ENCODE data around the gene SLC20A1.
A peak's percentile ranks its signal among the peaks of the same experiment; 100 is the strongest.
"Not testable (repeated sequence)": the region's sequence is repeated elsewhere in the genome, so short reads cannot be mapped to it uniquely, and the experiment has no call there.

SLC20A1 gene

DNA sequence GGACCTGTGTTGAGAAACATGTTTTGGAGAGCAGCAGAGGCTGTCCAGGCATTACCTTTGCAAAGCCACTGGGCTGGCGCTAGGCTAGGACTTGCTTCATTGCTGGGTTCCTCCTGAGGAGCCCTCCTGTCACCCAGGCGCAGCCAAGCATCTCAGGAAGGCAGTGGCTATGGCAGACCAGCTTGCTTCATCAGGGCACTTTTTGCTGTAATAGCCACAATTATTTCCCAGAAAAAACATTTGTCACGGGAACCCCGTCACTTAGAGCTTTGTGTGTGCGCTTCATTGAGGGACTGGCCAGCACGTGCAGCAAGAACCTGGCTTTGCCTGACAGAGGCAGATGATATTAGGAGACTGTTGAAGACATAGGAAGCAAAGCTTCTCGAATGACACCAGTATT, 36.4 kb downstream of the SLC20A1 start:
- no peak for DNase-seq (ENCODE audit: low spot score)

DNA sequence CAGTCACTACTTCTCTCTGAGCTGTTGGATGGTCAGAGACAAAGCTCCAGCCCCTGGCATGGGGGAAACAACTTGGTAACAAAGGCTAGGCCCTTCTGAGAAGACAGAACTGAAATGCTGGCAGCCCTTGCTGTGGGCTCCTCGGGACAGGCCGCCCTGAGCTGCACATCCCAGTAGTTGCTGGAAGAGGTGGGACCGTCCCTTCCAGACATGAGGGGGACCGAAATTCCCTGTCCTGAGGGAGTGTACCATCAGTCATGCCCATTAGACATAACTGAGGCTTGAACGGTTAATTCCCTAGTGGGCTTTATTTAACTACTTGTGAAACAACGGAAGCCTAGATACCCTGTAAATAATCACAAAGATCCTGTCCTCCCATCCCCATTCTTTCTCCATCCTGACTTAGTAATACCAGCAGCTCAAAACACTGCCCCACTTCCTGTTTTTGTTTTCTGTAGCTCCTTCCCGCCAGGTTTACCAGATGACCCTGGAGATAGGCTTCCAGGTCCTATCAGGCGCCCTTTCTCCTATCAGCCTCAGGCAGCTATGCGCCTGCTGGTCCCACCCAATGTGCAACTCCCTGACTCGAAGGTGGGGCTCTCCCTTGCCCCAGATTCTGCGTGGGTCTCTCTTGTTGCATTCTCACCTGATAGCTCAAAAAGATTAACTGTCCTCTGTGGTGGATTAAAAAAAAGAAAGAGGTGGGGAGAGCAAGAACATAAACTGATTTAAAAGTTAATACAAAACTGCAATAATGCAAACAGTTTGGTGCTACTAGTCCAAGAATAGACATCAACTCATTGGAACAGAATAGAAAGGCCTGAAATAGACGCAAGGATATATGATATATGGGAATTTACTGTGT, 38.0 kb downstream of the SLC20A1 start:
- DNase-seq (ENCODE audit: low spot score), result no peak

More for the DNA sequence above, 36.4 kb downstream of the SLC20A1 start:
- FAIRE-seq, result no peak

DNA sequence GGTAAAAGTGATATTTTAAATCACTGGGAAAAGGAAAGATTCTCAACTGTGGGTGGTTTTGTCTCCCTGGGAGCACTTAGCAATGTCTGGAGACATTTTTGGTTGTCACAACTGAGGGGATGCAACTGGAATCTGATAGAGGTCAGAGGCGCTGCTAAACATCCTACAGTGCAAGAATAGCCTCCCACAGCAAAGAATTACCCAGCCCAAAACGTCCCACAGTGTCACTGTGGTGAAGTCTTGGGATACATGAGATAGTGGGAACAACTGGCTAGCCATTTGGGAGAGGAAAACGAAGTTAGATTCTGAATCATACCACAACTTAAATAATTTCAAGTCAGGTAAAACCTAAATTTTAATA, 38.7 kb downstream of the SLC20A1 start:
- DNase-seq (ENCODE audit: low spot score) (no peak), FAIRE-seq (no peak)

More for the DNA sequence above, 38.0 kb downstream of the SLC20A1 start:
- FAIRE-seq, result no peak

DNA sequence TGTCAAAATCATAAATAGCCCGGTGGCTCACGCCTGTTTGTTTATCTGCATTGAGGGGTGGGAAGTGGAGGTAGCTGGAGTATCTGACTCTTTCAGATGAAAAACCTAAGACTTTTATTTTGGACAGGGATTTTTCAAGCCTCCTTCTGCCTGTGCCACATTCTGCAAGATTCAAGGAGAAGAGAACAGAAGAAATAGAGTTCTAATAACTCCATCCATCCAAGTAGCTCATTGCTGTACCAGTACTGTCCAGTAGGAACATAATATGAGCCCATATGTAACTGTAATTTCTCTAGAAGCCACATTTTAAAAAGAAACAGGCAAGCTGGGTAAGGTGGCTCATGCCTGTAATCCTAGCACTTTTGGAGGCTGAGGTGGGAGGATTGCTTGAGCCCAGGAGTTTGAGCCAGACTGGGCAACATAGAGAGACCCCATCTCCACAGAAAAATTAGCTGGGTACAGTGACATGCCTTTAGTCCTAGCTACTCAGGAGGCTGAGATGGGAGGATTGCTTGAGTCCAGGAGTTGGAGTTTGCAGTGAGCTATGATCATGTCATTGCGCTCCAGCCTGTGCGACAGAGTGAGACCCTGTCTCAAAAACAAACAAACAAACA, 39.6 kb downstream of the SLC20A1 start:
- DNase-seq (ENCODE audit: low spot score), result no peak
- FAIRE-seq, result no peak

DNA sequence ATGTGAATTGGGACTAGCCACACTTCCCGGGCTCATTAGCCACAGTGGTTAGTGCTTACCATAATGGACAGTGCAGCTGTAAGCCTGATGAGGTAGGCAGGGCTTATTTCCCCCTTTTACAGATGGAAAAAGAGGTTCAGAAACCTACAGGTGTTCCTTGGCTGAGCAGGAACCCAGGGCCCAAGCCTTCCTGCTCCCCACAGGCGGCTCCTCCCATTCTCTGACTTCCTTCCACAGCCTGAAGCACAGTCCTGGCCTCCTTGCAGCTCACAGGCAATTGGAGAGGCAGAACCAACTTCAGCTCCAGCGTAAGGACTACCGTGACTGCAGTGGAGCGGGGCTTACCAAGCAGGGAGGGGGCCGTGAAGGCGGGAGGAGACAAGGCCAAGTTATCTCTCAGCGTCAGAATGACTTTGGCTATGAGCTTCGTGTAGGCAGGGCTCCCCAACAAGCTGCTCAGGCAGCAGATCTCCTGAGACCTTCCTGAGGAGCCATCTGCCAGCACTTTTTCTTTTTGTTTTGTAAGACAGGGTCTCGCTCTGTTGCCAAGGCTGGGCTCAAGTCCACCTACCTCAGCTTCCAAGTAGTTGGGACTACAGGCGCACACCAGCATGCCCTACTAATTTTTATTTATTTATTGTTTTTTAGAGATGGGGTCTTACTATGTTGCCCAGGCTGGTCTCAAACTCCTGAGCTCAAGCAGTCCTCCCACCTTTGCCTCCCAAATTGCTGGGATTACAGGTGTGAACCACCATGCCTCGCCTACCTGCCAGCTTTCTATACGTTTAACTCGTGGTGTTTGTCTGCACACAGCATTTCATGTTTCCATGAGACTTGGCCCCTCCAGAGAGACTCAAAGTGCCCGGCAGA, 40.8 kb downstream of the SLC20A1 start:
- DNase-seq (ENCODE audit: low spot score) (no peak), FAIRE-seq (no peak)

DNA sequence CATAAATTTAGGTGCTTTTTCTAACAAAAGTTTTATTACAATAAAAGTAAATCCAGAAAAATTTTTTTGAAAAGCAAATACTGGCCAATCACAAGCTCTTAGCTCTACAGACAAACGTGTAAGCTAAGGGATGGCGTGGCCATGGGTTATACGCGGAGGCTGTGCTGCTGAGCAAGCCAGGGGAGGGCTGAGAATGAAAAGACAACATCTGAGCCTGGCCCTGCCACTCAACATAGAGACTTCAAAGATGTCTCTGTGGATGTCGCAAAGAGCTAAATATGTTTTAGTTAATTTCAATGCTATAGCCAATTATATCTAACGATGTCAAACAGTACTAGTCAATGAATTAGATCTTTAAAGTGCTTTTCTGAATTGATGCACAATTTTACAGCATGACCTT, 41.8 kb downstream of the SLC20A1 start:
- FAIRE-seq, result no peak
- no peak for DNase-seq (ENCODE audit: low spot score)

DNA sequence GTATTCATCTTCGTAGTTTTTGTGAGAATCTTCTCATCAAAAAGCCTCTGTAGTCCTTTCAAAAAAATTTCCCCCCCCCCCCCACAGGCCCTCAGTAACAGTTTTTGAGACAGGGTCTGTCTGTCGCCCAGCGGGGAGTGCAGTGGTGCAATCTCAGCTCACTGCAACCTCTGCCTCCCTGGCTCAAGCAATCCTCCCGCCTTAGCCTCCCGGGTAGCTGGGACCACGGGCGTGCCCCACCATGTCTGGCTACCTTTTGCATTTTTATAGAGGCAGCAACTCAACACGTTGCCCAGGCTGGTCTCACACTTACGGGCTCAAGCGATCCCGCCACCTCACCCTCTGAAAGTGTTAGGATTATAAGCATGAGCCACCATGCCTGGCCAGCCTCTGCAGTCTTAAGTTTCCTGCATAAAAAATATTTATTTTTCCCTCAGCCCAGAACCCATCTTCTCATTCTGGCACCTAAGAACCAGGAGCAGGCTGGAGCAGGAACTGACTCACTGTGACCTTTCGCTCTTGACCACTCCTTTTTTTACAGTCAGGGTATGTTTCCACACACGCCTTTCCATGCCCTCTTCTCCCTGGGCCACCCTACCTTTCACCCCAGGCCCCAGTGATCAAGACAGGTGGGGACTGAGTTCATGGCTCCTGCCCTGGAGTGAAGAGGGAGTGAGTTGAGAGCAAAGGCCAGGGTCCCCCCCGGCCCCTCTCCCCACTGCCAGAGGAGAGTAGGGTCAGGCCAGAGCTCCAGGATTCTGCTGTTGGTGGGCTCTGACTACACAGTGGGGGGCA, 42.5 kb downstream of the SLC20A1 start:
- no peak for FAIRE-seq

DNA sequence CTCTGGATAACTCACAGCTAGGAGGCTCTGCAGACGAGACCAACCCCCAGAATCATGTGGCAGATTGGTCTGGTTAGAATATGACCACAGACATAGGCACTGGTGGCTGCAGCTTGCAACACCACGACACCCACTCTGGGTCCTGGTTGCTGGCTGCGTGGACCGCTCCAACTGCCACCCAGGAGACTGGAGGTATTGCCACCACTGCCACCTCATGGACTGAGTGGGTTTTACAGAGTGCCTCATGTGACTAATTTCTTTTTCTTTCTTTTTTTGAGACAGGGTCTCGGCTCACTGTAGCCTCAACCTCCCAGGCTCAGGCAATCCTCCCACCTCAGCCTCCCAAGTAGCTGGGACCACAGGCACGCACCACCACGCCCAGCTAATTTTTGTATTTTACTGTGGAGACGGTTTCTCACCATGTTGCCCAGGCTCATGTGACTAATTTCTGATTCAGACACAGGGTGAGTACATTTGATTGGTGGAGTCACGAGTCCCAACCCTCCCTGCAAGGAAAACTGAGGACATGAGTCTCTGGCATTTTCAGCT, 45.2 kb downstream of the SLC20A1 start:
- FAIRE-seq, result no peak
- peak; percentile 60 for DNase-seq (ENCODE audit: low spot score)

More for the DNA sequence above, 42.5 kb downstream of the SLC20A1 start:
- DNase-seq (ENCODE audit: low spot score), result no peak

DNA sequence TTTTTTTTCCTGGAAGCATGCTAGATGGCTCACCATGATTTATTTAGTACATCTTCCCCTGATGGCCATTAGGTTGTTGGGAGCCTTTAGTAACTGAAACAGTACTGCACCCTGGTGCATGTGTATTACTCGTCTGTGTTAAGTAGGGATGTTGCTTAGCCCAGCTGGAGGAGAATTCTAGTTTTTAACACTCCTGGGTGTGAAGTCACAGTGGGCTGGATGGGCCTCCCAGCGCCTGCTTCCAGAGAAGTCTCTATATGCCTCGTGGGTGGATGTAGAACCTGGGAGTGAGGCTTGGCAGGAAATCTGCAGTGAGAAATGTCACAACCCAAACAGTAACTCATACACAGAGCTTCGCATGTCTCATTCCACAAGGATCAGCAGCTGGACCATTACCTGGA, 46.1 kb downstream of the SLC20A1 start:
- FAIRE-seq (peak; percentile 27), DNase-seq (ENCODE audit: low spot score) (no peak)

DNA sequence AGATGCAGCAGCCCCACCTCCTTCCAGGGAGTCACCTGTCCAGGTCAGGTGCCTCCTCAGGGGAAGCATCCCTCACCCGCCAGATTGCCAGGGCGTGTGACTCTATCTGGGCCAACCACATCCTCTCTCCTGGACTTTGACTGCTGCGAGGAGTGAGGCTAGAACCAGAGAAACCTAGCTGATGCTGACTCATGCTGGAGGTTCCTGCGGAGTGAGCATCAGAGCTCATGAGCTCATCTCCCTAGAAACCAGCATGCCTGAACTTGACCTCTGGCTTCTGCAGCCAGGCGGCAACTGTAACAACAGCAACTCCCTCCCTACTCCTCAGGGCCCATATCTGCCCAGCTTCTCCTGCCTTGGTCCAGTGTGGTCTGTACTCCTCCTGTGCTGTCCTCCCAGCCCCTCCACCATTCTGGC, 46.8 kb downstream of the SLC20A1 start:
- FAIRE-seq (peak; percentile 97), DNase-seq (ENCODE audit: low spot score) (peak; percentile 98)

DNA sequence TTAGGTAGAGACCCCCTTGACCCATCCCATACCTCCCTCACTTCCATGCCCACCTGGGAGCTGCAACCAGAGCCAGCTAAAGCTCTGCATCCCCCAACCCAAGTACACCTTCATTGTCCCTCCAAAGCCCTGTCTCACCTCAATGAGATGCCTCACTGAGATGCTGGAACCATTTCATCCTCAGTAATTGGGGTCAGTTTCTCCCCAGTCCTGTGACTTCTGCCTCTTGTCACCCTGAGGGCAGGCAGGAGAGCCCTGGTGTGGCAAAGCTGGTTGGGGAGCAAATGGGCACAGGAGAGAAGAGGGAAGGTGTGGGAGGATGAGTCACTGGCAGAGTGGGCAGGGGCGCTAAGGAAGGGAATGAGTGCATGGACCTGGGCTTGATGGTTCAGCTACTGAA, 47.2 kb downstream of the SLC20A1 start:
- no peak for DNase-seq (ENCODE audit: low spot score)
- peak; percentile 23 for FAIRE-seq

DNA sequence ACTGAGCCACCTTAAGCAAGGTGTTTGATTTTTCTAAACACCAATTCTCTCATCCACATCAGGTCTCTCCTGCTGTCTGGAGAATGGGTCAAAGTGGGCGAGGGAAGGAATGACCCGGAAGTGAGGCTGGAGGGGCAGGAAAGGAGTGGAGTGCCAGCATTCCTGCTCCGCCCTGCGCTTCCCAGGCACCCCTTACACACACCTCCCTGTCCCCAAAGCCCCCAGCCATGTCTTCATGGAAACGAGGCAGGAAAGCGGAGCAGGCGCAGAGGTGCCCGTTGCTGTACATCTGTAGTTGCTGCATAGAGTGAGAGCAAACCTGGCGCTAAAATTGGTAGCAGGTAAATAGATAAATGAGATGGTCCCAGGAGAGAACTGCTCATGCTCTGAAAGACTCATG, 47.9 kb downstream of the SLC20A1 start:
- no peak for DNase-seq (ENCODE audit: low spot score)
- FAIRE-seq, result no peak

DNA sequence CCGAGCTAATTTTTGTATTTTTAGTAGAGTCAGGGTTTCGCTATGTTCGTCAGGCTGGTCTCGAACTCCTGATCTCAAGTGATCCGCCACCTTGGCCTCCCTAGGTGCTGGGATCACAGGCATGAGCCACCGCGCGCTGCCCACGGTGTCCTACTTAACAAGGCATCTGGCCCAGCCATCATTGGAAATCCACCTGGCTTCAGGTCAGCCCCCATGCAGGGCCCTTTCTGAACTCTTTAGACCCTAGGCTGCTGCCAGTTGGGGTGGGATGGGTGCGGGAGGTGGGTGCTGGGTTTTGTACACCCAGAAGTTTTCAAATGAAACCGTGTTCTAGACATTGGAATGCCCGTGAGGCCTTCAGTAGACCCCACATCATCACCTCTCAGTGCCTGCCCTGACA, 48.4 kb downstream of the SLC20A1 start:
- DNase-seq (ENCODE audit: low spot score) (no peak), FAIRE-seq (no peak)

DNA sequence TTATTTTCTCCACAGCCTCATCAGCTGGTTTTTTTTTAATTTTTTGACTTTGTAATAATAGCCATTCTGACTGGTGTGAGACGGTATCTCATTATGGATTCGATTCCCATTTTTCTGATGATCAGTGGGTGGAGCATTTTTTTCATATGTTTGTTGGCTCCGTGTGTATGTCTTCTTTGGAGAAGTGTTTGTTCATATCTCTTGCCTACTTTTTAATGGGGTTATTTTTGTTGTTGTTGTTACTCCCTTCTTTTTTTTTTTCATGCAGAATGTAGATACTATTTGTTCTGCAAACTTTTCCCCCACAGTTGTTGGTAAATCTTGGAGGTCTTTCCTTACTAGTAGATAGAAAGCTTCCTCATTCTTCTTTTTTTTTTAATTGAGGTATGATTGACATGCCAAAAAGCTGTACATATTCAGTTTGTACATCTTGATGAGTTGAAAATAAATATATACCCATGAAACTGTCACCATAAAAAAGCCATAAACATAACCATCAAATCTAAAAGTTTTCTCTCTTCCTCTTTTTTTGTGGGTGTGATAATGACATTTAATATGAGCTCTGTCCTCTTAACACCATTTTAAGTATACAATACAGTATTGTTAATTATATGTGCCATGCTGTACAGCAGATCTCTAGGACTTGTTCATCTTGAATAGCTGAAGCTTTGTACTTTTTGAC, 53.2 kb downstream of the SLC20A1 start:
- DNase-seq (ENCODE audit: low spot score), result no peak
- no peak for FAIRE-seq

DNA sequence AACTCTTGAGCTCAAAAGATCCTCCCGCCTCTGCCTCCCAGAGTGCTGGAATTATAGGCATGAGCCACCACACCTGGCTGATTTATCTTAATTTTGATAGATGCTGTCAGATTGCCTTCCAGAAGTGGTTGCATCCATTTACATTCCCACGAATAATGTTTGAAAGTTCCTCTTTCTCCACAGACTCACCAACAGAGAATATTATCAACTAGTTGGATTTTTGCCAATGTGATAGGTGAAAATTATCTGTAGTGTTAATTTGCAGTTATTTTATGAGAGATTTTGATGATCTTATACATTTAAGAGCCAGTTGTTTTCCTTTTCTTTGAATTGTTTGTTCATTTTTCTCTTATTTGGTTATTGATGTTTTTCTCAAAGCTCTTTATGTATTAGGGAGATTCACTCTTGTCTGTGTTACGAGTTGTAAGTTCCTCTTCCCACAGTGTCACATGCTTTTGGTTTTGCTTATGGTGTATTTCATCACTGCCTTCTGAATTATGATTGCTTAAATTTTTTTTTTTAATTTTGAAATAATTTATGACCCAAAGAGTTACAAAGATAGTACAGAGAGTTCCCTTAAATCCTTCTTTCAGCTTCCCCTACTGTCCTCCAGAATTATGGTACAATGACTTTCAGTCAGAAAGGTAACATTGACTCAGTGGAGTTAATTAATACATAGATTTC, 54.4 kb downstream of the SLC20A1 start:
- DNase-seq (ENCODE audit: low spot score) (no peak), FAIRE-seq (no peak)

DNA sequence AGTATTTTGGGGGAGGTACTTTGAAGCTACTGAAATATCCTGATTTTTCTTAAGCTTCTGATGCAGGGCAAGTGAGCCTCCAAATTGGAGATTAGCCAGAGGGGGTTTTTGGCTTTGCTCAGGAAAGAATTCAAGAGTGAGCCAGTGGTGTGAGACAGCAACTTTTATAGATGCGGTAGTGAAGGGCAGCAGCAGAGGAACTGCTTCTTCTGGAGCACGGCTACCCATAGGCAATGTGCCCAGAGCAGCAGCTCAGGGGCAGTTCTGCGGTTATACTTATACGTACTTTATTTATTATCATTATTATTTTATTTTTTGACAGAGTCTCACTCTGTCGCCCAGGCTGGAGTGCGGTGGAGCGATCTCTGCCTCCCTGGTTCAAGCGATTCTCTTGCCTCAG, 55.3 kb downstream of the SLC20A1 start:
- DNase-seq (ENCODE audit: low spot score) (no peak), FAIRE-seq (no peak)

DNA sequence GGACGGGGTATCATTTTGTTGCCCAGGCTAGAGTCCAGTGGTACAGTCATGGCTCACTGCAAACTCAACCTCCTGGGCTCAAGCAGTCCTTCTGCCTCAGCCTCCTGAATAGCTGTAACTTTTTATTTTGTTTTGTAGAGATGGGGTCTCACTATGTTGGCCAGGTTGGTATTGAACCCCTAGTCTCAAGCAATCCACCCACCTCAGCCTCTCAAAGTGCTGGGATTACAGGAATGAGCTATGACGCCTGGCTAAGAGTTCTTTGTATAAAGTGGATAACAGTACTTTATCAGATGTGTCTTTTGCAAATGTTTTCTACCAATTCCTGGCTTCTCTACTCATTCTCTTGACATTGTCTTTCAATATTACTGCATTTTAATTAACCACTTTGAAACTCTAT, 57.9 kb downstream of the SLC20A1 start:
- DNase-seq (ENCODE audit: low spot score), result no peak
- FAIRE-seq, result no peak

DNA sequence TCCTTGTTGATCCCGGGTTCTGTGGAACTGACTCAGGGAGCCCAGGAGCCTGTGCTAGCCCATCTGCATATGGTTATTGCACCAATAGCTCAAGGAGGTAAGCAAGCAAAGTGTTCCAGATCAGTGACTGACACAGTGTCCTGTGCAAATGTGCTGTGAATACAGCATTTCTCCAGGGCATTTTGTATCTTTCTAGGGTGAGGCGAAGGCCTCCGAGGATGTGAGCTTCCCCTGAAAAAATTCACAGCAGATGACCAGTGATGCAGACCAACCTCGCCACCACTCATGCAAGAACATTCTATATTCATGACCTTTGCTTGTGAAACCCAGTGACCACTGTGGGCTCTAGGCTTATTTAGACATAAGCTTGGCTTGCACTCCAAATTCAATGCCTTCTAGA, 59.8 kb downstream of the SLC20A1 start:
- no peak for FAIRE-seq
- DNase-seq (ENCODE audit: low spot score), result no peak

DNA sequence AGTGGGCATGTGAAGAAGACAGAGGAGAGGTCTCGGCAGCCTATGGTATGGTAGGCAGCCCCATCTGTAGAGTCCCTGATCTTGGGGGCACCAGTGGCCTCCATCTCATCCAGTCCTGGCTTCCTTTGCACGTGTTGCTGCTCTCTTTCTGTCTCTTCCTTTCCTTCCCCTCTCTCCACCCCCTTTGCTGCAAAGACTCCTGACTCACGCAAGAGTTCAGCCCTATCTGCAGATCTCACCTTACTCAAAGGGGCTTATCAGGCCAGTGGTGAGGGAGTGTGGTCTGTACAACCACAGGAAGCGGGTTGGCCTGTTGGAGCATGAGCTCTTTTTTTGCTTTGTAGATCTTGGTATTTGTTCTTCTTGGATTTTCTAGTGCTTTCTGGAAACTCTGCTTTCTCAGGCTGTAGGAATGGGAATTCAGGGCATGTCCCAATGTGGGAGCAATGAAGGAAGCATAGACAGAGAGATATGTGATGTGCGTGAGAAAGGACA, 60.5 kb downstream of the SLC20A1 start:
- no peak for DNase-seq (ENCODE audit: low spot score)
- no peak for FAIRE-seq

DNA sequence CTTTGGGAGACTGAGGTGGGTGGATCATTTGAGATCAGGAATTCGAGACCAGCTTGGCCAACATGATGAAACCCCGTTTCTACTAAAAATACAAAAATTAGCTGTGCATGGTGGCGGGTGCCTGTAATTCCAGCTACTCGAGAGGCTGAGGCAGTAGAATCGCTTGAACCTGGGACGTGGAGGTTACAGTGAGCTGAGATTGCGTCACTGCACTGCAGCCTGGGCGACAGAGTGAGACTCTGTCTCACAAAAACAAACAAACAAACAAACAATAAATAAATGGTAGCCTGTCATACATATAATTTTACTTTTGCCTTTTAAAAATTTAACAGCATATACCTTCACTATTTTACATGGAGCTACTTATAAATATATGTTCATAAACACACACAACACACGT, 61.2 kb downstream of the SLC20A1 start:
- DNase-seq (ENCODE audit: low spot score); FAIRE-seq: not testable (repeated sequence)
